GM12873 (cell line): ENCODE measurements around the gene DIABLO.

Experiments used
- TF ChIP-seq, protein P1 (sequence below): IDR thresholded peaks from 2 replicates; pipeline ENCODE4 v1.5.1; 2012; ENCODE audit warnings: low read depth, mild to moderate bottlenecking, moderate library complexity, low read length, control low read depth; ENCODE audit not compliant: insufficient read depth; ENCODE audit errors: missing control alignments

Gene DIABLO

GRCh38 chr12:122189626-122190475, 36.0 kb downstream of the DIABLO start:
- TF ChIP-seq, protein P1, sequence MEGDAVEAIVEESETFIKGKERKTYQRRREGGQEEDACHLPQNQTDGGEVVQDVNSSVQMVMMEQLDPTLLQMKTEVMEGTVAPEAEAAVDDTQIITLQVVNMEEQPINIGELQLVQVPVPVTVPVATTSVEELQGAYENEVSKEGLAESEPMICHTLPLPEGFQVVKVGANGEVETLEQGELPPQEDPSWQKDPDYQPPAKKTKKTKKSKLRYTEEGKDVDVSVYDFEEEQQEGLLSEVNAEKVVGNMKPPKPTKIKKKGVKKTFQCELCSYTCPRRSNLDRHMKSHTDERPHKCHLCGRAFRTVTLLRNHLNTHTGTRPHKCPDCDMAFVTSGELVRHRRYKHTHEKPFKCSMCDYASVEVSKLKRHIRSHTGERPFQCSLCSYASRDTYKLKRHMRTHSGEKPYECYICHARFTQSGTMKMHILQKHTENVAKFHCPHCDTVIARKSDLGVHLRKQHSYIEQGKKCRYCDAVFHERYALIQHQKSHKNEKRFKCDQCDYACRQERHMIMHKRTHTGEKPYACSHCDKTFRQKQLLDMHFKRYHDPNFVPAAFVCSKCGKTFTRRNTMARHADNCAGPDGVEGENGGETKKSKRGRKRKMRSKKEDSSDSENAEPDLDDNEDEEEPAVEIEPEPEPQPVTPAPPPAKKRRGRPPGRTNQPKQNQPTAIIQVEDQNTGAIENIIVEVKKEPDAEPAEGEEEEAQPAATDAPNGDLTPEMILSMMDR = no peak

DNA sequence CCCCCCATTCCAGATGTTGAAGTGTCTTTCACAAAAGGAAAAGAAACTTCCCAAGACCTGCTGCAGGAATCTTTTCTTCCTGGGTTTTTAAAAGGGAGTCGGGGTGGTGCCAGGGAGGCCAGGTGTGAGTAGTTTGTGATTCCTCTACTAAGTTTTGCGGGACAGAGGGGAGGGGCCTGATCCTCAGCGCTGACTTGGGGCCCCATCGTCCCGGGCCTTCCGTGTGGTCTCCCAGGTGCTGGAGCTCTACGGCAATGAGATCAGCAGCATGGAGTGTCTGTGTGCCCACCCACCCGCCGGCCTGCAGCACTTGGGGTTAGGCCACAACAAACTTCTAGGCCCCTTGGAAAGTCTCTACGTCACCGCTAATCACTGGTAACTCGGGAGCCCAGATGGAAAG, 38.4 kb downstream of the DIABLO start:
- TF ChIP-seq, protein P1 = no peak

GRCh38 chr12:122185494-122186082, 40.3 kb downstream of the DIABLO start:
- TF ChIP-seq, protein P1 = no peak

GRCh38 chr12:122185079-122185478, 40.8 kb downstream of the DIABLO start:
- TF ChIP-seq, protein P1 = no peak

DNA sequence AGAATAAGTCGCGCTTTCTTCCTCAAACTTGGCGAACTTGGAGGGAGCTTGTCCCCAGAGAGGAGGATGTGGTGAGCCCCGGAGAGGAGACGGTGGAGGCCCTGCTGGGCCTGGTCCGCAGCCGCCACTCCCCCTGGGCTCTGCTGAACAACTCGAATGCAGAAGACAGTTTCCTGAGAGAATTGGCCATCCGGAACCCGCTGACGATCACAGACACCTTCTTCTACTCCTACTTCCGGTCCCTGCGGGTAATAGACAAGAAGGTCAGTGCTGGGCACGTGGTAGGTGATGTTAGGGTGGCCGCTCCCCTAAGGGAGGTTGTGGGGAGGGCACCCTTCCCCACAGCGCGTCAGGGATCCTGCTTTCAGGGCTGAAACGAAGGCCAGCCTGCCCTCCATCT, 41.3 kb downstream of the DIABLO start:
- TF ChIP-seq, protein P1 = no peak

GRCh38 chr12:122183588-122183940, 42.3 kb downstream of the DIABLO start:
- TF ChIP-seq, protein P1 = no peak

GRCh38 chr12:122182887-122183587, 42.8 kb downstream of the DIABLO start, which contains the start of gene LRRC43:
TSS of gene LRRC43 (plus strand) at chr12:122183123. CDS start at chr12:122183145, 22 bp downstream.
- TF ChIP-seq, protein P1 = no peak
